ENCODE data around the gene SEMA3A.

Gene SEMA3A

DNA sequence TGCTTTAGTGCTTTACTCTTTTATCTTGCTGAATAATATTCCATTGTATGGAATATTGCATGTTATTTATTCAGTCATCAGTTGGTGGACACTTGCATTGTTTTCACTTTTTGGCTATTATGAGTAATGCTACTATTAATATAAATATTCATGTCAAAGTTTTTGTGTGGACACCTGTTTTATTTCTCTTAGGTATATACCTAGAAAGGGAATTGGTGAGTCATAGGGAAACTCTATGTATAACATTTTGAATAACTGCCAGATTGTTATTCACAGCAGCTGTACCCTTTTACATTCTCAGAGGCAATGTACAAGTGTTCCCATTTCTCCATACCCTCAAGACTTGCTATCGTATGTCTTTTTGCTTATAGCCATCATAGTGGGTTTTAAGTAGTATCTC lies 268.7 kb downstream of the SEMA3A start:
- no CpG with 5 or more reads among the region's 1 CpG for WGBS (ENCODE audit: insufficient coverage, insufficient read length)
- H3K36me3 ChIP-seq (ENCODE audit: control insufficient read depth, insufficient read depth, low read length), result no peaks in the 10 kb centered on the region
- no peak for DNase-seq (ENCODE audit: low read depth, low spot score)
- no peak overlapping the region for H3K27ac ChIP-seq (ENCODE audit: low read length)
- no peaks in the 10 kb centered on the region for H3K4me1 ChIP-seq (ENCODE audit: control insufficient read depth, insufficient read depth, low read length)
- no peaks in the 10 kb centered on the region for H3K9me3 ChIP-seq (ENCODE audit: control insufficient read depth, insufficient read depth, low read length)
- no peaks in the 10 kb centered on the region for H3K27me3 ChIP-seq (ENCODE audit: control insufficient read depth, insufficient read depth, low read length)
- no peak overlapping the region for H3K4me3 ChIP-seq (ENCODE audit: low read length)

DNA sequence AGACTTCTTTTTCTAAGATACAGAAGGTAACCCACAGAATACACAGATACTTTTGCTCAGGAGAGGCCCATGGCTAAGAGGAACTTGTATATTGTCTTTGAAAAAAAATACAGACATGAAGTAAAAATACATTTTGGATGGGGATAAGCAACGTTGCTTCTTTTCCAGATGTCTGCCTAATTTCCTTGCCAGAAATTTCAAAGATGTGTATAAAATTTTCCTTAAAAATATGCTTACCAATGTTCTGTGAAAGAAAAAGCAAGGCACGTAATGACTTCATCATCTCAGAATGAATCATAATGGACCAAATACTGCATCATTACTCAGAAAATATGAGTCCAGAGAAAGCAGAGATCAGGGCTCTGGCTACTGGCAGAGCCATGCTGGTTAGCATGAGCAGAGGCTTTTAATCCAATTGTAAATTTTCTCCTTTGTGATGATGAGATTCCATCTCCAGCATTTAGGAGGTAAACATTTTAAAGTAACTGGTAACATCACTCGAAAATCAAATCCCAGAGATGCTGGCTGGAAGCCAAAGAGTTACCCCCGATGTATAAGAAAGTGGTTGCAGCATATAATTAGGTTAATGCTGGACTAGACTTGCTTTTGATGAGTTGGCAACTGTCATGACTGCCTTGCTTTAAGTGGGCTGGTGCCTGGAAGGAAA lies 272.5 kb downstream of the SEMA3A start:
- DNase-seq (ENCODE audit: low read depth, low spot score), result no peak
- Histone ChIP-seq H3K4me3 (ENCODE audit: low read length) (no peak overlapping the region), H3K27me3 (ENCODE audit: control insufficient read depth, insufficient read depth, low read length) (no peaks in the 10 kb centered on the region), H3K27ac (ENCODE audit: low read length) (no peak overlapping the region), H3K36me3 (ENCODE audit: control insufficient read depth, insufficient read depth, low read length) (no peaks in the 10 kb centered on the region), H3K9me3 (ENCODE audit: control insufficient read depth, insufficient read depth, low read length) (no peaks in the 10 kb centered on the region), H3K4me1 (ENCODE audit: control insufficient read depth, insufficient read depth, low read length) (no peaks in the 10 kb centered on the region)
- no CpG with 5 or more reads among the region's 4 CpGs for WGBS (ENCODE audit: insufficient coverage, insufficient read length)

DNA sequence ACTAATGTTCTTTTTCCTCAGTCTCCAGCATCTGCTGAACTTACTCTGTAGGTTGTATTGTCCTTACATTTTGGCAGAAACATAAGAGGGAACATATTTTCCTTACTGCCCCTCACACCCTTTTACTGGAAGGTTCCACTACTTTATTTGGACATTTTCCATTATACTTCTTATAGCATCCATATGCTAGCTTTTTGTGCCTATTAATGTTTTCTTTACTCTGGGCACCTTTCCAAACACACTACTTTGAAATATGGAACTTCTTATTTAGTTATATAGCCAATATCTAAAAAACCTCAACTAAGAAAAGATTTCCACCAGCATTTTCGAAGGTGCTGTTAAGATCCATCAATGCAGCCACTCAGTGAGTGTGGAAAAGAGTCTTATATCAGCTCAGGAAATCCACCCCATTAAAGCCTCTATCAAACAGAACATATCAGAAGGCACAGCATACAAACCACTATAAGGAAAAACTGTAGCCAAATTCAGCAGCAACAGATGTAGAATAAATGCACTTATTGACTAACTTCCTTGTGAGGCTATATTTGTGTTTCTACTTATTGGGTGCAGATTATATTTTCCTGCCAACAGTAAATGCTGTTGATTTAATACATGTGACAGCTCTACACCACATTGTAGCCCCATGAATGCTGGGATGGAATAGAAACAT lies 273.2 kb downstream of the SEMA3A start:
- H3K9me3 ChIP-seq (ENCODE audit: control insufficient read depth, insufficient read depth, low read length), result no peaks in the 10 kb centered on the region
- no peak overlapping the region for H3K4me3 ChIP-seq (ENCODE audit: low read length)
- no CpG with 5 or more reads among the region's 1 CpG for WGBS (ENCODE audit: insufficient coverage, insufficient read length)
- no peaks in the 10 kb centered on the region for H3K27me3 ChIP-seq (ENCODE audit: control insufficient read depth, insufficient read depth, low read length)
- no peaks in the 10 kb centered on the region for H3K36me3 ChIP-seq (ENCODE audit: control insufficient read depth, insufficient read depth, low read length)
- no peak overlapping the region for H3K27ac ChIP-seq (ENCODE audit: low read length)
- DNase-seq (ENCODE audit: low read depth, low spot score), result no peak
- H3K4me1 ChIP-seq (ENCODE audit: control insufficient read depth, insufficient read depth, low read length), result no peaks in the 10 kb centered on the region

DNA sequence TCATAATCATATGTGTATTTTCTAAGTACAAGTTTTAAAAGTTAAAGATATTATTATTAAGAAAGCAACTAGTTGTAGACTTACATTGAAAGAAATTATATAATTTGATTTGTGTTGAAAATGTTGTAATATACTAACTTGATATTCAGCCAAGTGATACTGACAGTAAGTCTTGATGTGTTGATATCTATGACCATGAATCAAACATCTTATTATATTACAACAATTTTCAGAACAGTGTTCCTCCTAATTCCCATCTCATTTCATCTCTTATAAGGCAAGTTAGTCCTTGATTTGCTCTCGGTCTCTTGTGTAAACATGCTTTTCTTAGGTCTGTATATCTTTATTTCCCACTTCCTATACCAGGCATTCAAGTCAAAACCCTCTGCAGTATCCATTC lies 276.4 kb downstream of the SEMA3A start:
- no peak overlapping the region for H3K4me3 ChIP-seq (ENCODE audit: low read length)
- H3K27me3 ChIP-seq (ENCODE audit: control insufficient read depth, insufficient read depth, low read length), result no peaks in the 10 kb centered on the region
- H3K27ac ChIP-seq (ENCODE audit: low read length), result no peak overlapping the region
- no peaks in the 10 kb centered on the region for H3K9me3 ChIP-seq (ENCODE audit: control insufficient read depth, insufficient read depth, low read length)
- H3K4me1 ChIP-seq (ENCODE audit: control insufficient read depth, insufficient read depth, low read length), result no peaks in the 10 kb centered on the region
- H3K36me3 ChIP-seq (ENCODE audit: control insufficient read depth, insufficient read depth, low read length), result no peaks in the 10 kb centered on the region
- no CpG with 5 or more reads among the region's 1 CpG for WGBS (ENCODE audit: insufficient coverage, insufficient read length)
- DNase-seq (ENCODE audit: low read depth, low spot score), result no peak

DNA sequence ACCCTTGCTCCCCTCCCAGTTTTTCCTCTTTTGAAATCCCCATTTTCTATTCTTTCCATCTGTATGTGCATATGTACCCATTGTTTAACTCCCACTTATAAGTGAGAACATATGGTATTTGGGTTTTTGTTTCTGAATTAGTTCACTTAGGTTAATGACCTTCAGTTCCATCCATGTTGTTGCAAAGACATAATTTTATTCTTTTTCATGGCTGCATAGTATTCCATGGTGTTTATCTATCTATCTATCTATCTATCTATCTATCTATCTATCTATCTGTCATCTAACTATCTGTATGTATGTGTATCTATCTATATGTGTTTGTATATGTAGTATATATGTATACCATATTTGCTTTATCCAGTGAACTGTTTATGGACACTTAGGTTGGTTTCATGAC lies 281.4 kb downstream of the SEMA3A start:
- no peaks in the 10 kb centered on the region for H3K27me3 ChIP-seq (ENCODE audit: control insufficient read depth, insufficient read depth, low read length)
- no peaks in the 10 kb centered on the region for H3K9me3 ChIP-seq (ENCODE audit: control insufficient read depth, insufficient read depth, low read length)
- no peak overlapping the region for H3K27ac ChIP-seq (ENCODE audit: low read length)
- H3K36me3 ChIP-seq (ENCODE audit: control insufficient read depth, insufficient read depth, low read length), result no peaks in the 10 kb centered on the region
- no peak for DNase-seq (ENCODE audit: low read depth, low spot score)
- no peak overlapping the region for H3K4me3 ChIP-seq (ENCODE audit: low read length)
- H3K4me1 ChIP-seq (ENCODE audit: control insufficient read depth, insufficient read depth, low read length), result no peaks in the 10 kb centered on the region

DNA sequence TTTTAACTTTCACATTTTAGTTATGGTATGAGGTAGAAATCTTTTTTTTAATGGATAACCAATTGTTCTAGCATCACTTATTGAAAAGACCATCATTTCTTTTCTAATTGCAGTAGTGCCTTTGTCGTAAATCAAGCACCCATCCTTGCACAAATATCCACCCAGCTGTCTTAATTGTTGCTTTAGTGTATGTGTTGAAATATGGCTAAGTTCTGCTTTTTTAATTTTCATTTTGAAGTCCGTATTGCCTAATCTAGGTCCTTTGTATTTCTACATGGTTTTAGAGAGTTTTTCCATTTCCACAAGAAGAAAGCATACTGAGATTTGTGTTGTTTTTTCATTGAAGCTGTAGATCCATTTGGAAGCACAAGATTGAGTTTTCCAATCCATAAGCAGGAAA lies 286.1 kb downstream of the SEMA3A start:
- Histone ChIP-seq H3K4me1 (ENCODE audit: control insufficient read depth, insufficient read depth, low read length) (no peaks in the 10 kb centered on the region), H3K27ac (ENCODE audit: low read length) (no peak overlapping the region), H3K27me3 (ENCODE audit: control insufficient read depth, insufficient read depth, low read length) (no peaks in the 10 kb centered on the region), H3K9me3 (ENCODE audit: control insufficient read depth, insufficient read depth, low read length) (no peaks in the 10 kb centered on the region), H3K4me3 (ENCODE audit: low read length) (no peak overlapping the region), H3K36me3 (ENCODE audit: control insufficient read depth, insufficient read depth, low read length) (no peaks in the 10 kb centered on the region)
- no CpG with 5 or more reads among the region's 2 CpGs for WGBS (ENCODE audit: insufficient coverage, insufficient read length)
- no peak for DNase-seq (ENCODE audit: low read depth, low spot score)

Data from iPS DF 6.9 (cell line).